AG09319 (cell line): ENCODE results near the gene IL1RL2.

Experiments
- DNase-seq: peaks from one replicate; pipeline ENCODE4 v3.0.0-alpha.2; 2010; ENCODE audit warnings: low read depth; ENCODE audit errors: extremely low read depth
- TF ChIP-seq, protein P1 (sequence below): IDR thresholded peaks from 2 replicates; pipeline ENCODE4 v1.5.1; 2011; ENCODE audit warnings: low read depth, mild to moderate bottlenecking, inconsistent platforms, low read length, moderate library complexity

IL1RL2 gene

GRCh38 chr2:102235042-102235473 is 48.2 kb downstream of the IL1RL2 start:
- no peak for DNase-seq
- TF ChIP-seq, protein P1, sequence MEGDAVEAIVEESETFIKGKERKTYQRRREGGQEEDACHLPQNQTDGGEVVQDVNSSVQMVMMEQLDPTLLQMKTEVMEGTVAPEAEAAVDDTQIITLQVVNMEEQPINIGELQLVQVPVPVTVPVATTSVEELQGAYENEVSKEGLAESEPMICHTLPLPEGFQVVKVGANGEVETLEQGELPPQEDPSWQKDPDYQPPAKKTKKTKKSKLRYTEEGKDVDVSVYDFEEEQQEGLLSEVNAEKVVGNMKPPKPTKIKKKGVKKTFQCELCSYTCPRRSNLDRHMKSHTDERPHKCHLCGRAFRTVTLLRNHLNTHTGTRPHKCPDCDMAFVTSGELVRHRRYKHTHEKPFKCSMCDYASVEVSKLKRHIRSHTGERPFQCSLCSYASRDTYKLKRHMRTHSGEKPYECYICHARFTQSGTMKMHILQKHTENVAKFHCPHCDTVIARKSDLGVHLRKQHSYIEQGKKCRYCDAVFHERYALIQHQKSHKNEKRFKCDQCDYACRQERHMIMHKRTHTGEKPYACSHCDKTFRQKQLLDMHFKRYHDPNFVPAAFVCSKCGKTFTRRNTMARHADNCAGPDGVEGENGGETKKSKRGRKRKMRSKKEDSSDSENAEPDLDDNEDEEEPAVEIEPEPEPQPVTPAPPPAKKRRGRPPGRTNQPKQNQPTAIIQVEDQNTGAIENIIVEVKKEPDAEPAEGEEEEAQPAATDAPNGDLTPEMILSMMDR, result no peak

DNA sequence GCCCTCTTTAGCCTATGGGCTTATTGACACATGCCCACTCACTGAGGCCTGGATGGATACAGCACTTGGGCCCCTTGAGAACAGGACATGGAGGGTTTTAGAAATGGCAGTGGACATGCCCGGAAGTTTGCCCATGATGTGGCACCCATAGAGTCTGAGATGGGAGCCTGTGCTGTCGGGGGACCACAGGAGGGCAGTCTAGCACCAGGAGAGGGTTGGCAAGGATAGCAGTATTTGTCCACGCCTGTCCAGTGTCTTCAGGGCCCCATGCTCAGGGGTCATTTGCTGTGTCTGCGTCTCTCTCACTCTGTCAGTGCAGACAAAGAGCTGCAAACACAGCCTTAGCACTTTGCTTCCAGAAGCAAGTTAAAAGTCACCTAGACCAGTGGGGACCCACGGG is 48.7 kb downstream of the IL1RL2 start:
- DNase-seq, result no peak
- TF ChIP-seq, protein P1, result peak; percentile 27

- TF ChIP-seq, protein P1, result no peak
- DNase-seq, result no peak
Measured at GRCh38 chr2:102236132-102236531, 49.3 kb downstream of the IL1RL2 start.

- DNase-seq, result no peak
- TF ChIP-seq, protein P1, result no peak
Measured at GRCh38 chr2:102237176-102237575, 50.4 kb downstream of the IL1RL2 start.

DNA sequence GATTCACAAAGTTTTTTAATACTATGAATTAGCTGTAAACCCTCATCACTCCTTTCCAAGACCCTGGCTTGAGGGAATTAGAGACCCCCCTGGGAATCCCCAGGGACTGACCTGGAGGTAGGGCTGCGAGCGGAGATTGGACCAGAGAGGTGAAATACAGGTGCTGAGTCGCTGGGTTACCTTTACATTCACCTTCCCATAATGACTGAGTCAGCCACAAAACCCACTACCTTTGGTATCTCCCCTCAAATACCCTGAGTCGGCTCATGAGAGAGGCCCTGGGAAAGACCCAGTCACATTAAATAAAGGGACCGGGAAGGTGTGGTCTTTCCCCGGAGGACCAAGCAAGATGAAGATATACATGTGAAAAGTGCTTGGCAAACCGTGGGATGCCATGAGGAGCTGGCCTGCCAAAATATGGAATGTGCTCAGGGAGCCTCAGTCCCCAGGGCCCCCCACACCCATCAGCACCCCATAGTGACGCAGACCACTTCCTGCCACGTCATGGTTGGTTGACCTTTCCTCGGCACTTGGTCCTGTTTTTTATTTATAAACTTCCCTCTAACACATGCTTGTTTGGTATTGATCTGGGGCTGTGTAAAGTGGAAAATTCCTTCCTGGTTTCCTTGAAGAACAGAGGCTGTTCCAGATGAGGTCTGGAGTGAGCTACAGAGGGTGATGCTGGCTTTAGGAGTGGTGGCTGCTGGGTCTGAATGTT is 51.4 kb downstream of the IL1RL2 start:
- DNase-seq, result no peak
- TF ChIP-seq, protein P1, result no peak

DNA sequence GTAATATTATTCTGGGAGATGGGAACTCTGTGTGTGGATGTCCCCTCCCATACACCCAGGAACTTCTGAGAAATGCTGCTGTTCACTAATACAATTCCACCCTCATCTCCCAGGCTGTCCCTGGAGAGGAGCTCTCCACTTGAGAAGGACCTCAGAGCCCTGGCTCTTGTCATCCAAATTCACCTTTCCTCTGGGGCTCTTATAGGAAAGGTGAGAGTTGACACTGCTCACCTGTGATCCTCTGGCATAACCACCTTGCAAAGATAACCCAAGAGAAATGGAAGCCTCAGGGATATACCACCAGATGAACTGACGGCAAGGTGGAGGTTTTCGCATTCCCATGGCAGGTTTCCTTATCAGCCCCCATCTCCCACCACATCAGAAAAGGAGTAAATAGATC is 52.0 kb downstream of the IL1RL2 start:
- DNase-seq, result no peak
- TF ChIP-seq, protein P1, result no peak

- TF ChIP-seq, protein P1, result no peak
- no peak for DNase-seq
Measured at GRCh38 chr2:102239344-102239743, 52.5 kb downstream of the IL1RL2 start.
